HG02938 (cell line): Measurements from ENCODE around the gene TM4SF4.

Experiments used
- ATAC-seq: cut with Tn5 transposase; IDR thresholded peaks from one replicate; pipeline ENCODE4 v1.9.1; 2021; ENCODE audit warnings: mild to moderate bottlenecking, moderate library complexity; ENCODE audit not compliant: unreplicated experiment

TM4SF4 gene

GRCh38 chr3:149509526-149509925 lies 35.0 kb downstream of the TM4SF4 start:
- ATAC-seq: no peak

- no peak for ATAC-seq
These were observed 36.0 kb downstream of the TM4SF4 start for GRCh38 chr3:149510480-149510879.

- no peak for ATAC-seq
These were observed 36.6 kb downstream of the TM4SF4 start for GRCh38 chr3:149511040-149511626.

GRCh38 chr3:149512073-149512782 lies 37.7 kb downstream of the TM4SF4 start:
- ATAC-seq: peak; percentile 52

- no peak for ATAC-seq
These were observed 40.0 kb downstream of the TM4SF4 start for GRCh38 chr3:149514471-149514870.

GRCh38 chr3:149515249-149515648 lies 40.8 kb downstream of the TM4SF4 start:
- no peak for ATAC-seq

- ATAC-seq: no peak
These were observed 42.4 kb downstream of the TM4SF4 start for GRCh38 chr3:149516920-149517319.

- ATAC-seq: no peak
These were observed 45.4 kb downstream of the TM4SF4 start for GRCh38 chr3:149519912-149520311.

- ATAC-seq: no peak
These were observed 49.2 kb downstream of the TM4SF4 start for GRCh38 chr3:149523512-149524299.

GRCh38 chr3:149527531-149528339 lies 53.2 kb downstream of the TM4SF4 start:
- no peak for ATAC-seq

GRCh38 chr3:149528340-149528650 lies 53.8 kb downstream of the TM4SF4 start:
- ATAC-seq: no peak

GRCh38 chr3:149529099-149529498 lies 54.6 kb downstream of the TM4SF4 start:
- ATAC-seq: no peak

- no peak for ATAC-seq
These were observed 58.1 kb downstream of the TM4SF4 start for GRCh38 chr3:149532489-149533180.

GRCh38 chr3:149534082-149534481 lies 59.6 kb downstream of the TM4SF4 start:
- no peak for ATAC-seq

GRCh38 chr3:149534671-149535332 lies 60.3 kb downstream of the TM4SF4 start:
- no peak for ATAC-seq

- no peak for ATAC-seq
These were observed 60.8 kb downstream of the TM4SF4 start for GRCh38 chr3:149535333-149535685.

- ATAC-seq: no peak
These were observed 61.9 kb downstream of the TM4SF4 start for GRCh38 chr3:149536429-149536828.

GRCh38 chr3:149538371-149538770 lies 63.9 kb downstream of the TM4SF4 start:
- ATAC-seq: no peak

GRCh38 chr3:149541091-149541491 lies 66.6 kb downstream of the TM4SF4 start:
- ATAC-seq: no peak
